HG03457 (cell line): ENCODE measurements around the gene NDEL1.

Experiments used
- ATAC-seq: cut with Tn5 transposase; IDR thresholded peaks from one replicate; pipeline ENCODE4 v1.9.1; 2021; ENCODE audit warnings: moderate number of reproducible peaks; ENCODE audit not compliant: unreplicated experiment

The NDEL1 gene

DNA sequence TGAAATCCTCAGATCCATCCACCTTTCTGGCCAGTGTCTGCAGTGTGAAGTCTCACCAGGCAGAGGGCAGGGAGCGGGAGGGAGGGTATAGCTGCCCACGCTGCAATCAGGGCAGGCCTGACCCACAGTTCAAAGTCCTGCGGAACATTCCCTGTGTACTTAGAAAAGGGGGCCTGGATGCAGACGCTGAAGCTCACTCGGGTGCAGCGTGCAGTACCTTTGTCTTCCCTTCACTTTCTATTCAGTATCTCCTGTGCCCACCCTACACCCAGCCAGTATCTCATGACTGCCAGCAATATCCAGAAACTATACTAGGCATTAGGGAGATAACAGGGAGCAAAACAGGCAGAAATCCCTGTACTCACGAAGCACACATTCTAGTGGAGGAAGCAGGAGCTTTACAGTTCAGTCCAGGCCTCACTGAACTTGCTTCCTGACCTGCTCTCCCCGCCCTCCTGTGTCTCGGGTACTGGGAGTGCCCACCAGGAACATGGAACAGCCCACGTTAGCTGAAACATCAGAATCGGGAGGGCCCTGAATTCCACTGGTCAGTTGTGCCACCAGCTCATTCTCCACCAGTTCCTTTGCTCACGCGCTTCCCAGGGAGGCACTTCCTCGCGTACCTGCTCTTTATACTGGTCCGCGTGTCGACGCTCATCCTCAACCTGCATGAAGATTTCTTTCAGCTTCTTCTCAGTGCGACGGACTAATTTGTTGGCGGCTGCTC, 42.2 kb downstream of the NDEL1 start:
- no peak for ATAC-seq

DNA sequence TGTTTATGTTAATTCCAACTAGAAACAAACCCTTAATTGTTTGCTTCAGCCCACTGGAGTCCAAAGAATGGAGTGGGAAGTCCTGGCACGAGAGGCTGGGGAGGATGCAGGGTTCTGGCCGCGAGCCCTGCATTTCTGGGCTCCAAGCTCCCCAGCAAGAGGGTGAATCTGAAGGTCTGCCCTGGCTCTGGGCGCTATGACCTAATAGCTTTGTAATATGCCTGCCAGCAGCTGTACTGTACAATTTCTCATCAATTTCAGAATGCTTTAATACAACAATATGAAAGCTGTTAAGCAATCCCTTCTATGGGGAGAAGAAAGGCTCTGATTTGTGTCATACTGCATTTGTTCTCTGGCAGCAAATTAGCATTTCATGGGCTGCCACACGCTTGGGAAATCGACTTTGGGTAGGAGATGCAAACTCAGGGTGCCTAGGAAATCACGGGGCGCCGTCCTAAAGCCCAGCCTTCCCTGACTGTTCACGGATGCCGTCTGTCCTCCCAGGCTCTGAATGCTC, 43.8 kb downstream of the NDEL1 start:
- ATAC-seq: no peak

DNA sequence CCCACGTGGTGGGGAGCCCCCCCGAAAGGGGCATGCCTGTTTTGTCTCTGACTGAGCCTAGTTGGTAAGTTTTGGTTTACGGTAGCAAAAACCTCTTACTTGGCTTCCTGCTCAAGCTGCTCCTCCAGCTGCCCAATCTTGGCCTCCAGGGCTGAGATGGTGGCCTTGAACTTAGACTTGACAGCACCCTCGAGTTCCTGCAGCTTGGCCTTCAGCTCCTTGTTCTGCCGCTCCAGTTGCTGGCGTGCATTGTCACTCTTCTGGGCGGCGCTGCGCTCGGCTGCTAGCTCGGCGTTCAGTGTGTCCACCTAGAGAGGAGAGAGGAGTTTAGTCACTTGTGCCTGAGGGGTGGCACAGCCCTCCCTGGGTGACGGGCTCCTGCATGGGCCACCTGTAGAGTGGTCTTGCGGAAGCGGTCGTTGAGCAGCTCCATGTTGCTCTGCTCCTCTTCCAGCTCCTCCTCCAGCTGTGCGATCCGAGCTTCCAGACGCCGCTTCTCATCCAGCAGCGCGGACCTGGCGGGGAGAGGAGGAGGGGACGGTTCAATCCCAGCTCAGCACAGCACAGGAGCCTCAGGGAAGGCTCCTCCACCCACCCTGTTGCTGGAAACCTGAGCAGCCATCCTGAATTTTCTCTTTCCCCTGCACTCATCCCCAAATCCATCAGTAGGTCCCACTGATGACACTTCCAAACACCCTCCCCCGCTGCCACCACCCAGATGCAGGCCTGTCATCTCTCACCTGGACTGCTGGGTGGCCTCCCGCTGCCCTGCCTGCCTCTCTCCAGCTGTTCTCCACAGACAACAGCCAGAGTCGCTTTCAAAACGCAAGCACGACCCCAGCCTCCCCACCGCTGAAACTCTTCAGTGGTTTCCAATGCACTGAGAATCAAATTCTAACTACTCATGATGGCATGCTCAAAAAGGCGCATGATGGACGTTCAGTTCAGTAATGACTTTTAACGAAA, 44.6 kb downstream of the NDEL1 start:
- no peak for ATAC-seq

DNA sequence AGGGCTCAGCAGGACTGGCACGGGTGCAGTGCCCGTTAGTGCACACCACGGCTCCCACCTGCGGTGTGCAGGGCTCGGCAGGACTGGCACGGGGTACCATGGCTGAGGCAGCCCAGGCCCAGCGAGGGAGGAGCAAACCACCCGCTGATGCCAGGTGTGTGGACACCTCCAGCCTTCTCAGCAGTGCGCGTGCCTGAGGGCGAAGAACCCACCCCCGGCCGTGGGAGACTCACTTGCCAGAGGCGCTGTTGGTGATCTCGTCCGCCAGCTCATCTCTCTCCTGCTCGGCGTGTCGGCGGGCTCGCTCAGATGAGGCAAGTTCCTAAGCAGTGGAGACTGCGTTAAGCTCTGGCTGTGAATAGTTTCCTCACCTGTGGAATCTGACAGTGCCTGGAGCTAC, 45.4 kb downstream of the NDEL1 start:
- no peak for ATAC-seq

DNA sequence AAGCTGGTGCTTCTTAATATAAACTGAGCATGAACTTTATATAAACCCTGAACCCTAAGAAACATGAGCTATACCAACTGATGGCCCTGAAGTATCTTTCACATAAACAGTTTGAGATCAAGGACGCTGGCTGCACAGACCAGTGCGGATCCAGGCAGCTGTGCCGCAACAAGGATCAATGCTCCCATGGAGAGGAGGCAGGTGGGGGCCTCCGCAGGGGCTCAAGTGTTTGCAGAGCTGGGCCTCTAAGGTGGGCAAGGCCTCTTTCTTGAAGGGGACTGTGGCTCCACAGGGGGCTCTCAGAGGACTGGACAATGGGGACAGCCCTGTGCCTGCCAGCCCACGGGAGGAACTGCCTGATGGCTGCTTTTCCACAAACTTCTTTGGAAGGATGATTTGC, 46.0 kb downstream of the NDEL1 start:
- ATAC-seq: no peak

DNA sequence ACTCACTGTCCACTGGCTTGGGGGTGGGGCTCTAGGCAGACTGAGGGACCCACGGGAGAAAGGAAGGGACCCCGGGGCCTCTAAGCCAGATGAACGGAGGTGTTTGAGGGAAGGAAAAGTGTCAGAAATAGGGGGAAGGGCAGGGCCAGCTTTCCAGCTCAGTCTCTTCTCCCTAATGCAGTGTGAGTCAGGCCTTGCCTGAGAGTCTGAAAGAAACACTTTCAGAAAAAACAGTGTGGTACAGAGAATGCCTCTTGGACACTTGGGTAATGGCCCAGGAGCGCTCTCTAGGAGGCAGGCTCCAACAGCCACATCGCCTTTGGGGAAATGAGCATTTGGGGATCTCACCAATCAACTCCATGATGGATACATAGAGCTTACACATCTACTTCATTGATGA, 46.9 kb downstream of the NDEL1 start:
- ATAC-seq: no peak

DNA sequence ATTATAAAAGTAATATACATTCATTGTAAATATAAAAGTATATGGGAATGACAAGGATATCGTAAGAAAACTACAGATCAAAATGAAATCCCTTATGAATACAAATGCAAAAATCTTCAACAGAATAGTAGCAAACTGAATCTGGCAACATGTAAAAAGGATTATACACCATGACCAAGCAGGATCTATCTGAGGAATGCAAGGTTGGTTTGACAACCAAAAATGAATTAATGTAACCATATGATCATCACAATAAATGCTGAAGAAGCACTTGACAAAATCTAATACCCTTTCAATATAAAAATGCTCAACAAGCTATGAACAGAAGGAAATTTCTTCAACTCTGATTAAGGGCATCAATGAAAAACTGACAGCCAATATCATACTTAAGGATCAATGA, 48.8 kb downstream of the NDEL1 start:
- ATAC-seq: no peak

DNA sequence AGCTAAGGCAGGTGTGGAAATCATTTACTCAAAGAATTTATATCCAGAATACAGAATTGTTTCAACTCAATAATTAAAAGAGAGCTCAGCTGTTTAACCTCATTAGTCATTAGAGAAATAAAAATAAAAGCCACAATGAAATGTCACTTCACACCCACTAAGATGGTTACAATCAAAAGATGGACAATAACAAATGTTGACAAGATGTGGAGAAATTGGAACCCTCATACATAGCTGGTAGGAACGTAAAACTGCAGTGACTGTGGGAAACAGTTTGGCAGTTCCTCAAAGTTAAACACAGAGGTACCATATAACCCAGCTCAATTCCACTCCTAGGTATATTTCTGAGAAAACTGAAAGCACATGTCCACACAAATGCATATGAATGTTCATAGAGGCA, 49.8 kb downstream of the NDEL1 start:
- ATAC-seq: no peak

DNA sequence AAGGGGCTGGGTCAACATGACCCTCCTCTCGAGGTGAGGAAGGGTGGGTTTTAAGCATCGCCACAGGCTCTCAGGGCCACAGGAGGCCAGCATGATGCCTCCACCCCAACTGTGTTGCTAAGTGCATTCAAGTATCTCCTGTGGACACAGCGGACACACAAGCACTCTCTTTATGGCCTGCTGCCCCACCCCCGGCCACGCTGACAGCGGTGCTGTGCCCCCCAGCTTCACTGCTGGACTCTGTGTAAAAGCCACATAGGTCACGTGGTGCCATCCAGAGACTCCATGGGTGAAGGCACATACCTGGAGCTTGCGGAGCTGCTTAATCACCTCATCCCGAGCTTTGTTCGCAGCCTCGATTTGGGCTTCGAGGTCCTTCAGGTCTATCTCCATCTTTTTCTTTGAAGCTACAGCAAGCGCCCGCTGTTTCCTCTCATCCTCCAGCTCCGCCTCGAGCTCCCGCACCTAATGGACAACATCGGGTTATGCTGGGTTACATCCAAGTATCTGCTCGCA, 51.5 kb downstream of the NDEL1 start:
- ATAC-seq: no peak

DNA sequence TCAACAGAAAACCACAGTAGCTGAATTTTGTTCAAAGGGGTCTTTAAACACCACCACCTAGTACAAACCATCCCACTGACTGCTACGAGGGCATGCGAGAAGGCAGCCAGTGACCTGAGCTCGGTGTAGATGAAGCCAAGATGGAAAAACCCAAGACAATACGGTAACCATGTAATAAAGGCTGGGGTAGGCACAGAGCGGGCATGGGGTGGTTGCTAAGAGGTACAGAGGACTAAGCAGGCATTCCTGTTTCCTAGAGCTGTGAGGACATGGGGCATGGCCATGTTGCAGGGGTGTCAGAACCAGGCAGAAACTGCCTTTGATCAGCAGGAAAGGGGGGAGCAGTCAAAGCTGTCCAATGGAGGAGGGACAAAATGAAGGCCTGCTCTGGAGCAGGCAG, 52.1 kb downstream of the NDEL1 start:
- no peak for ATAC-seq

DNA sequence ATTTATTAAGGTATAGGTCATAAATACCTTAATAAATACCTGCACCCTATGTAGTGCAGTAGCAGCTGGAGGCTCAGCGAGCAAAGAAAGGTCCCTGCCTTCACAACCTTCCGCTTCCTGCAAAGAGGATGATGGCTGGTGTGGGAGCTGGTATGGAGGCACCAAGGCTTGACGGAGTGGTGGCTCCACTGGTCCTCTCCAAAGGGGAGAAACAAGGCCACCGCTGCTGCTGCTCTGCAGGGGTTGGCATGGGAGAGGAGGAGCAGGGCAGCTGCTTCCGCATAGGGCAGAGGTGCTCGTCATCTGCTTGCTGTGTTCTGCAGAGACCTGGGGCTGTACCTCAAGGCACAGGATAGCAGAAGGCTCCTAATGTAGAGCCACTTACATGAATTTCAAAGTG, 52.8 kb downstream of the NDEL1 start:
- no peak for ATAC-seq

DNA sequence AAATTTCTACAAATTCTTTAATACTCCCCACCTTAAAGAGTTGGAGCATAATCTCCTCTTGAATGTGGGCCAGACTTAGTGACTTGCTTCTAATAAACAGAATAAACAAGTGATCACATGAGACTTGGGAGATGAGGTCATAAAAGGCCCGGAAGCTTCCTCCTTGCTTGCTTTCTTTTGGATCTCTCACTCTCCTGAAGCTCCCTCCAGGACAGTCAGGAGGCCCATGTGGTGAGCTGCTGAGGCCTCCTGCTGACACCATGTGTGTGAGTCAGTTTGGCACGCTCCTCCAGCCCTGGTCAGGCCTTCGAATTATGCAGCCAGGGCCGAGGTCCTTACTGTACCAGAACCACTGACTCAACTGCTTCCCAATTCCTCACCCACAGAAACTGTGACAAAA, 53.2 kb downstream of the NDEL1 start:
- ATAC-seq: no peak

DNA sequence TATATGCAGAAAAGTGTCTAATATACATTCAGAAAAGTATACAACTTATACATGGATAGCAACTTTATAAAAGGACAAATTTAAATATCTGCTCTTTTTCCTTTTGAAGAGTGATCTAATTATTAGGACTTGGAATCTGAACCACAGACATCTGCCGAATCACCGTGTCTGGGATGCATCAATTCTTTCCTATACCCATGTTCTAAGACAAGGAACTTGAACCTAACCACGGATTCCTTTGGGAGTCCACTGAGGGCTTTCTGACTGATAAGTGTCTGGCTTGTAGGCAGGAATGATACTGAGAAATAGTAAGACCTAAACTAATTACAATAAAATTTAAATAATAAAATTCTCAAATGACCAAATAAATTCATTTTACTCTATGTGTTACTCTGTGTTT, 54.2 kb downstream of the NDEL1 start:
- no peak for ATAC-seq

DNA sequence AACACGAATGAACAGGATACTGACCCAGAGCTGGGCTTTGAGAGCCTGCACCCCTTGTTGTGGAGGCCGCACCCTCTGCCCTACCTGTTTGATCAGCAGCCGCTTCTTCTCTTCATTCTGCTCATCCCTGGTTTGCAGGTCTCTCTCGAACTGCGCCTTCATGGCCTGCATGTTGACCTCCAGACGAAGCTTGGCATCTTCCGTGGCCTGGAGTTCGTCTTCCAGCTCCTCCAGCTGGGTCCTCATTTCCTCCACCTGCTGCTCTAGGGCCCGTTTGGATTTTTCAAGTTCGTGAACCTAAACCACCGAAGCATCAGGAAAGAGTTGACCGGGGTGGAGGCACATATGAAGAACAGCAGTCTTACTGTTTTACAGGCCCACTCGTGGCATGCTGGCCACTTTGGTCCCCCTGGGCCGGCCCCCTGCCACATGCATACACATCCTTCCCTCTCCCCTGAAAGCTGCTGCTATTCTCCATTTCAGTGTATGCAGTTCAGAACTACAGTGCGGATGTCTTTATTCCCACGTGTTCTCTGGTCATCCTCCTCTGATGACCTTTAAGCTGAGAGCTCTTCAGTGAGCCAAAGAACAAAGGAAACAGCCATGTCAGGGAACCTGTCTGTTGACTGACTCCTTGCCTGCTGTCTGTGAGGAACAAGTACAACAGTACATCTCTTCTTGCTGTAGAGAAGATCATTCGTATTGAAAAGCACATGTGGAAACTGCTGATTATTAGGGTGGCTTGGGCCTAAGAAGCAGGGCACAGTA, 54.8 kb downstream of the NDEL1 start:
- no peak for ATAC-seq

DNA sequence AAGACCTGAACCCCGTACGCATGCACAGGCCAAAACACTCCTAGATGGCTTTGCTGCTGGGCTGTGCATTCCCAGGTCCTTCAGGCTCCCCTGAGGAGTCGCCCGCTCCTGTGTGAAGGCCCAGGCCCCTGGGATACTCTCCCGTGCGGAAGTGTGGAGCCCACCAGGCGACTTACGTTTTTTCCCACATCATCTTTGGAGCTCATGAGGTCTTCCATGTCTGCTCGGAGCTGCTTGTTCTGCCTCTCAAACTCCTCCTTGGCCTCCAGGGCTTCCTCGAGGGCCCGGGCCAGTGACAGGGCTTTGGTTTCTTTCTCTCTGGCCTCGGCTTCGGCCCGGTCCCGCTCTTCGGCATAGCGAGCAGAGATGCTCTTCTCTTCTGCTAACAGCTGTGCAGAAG, 56.4 kb downstream of the NDEL1 start:
- ATAC-seq: no peak

DNA sequence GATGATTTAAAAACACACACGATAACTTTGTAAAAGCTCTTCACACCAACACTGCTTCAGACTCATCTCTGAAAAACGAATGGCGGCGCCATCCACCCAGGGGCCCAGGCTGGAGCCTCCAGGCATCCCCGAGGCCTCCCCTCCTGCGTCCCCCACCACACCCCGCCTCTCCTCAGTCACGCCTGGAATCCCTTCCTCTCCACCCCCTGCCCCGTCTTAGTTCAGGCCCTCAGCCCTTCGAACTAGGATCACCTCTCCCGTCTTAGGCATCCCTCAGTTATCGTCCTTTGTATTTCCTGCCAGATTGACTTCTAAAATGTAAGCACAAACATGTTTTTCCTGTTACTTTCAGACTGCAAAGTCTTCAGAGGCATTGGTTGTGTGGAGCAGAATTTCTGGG, 58.3 kb downstream of the NDEL1 start:
- ATAC-seq: no peak

DNA sequence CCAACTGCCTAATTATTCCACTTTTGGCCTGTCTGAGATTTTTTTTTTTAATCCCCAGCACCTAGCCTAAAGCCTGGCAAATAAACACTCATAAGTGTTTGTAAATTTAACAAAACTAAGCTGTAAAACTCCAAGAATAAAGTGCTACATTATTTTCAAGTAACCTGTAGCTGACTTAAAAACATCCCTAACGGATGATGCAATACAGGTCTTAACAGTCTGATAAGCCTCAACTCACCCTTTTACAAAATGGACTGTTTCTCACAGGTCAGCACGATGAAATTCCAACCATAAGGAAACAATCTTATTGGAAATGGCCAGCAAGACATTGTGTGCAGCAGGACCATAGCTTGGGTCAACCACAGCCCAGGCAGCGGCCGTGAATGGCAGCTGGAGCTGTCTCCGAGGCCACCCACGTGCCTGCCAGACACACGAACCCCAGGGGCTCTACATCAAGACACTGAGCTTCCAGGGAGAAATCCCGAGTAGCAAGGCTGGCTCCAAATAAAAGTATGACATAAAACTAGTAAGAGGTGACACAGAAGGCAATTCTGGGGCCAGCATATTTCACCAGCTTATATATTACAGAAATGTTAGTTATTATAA, 58.9 kb downstream of the NDEL1 start:
- ATAC-seq: no peak

DNA sequence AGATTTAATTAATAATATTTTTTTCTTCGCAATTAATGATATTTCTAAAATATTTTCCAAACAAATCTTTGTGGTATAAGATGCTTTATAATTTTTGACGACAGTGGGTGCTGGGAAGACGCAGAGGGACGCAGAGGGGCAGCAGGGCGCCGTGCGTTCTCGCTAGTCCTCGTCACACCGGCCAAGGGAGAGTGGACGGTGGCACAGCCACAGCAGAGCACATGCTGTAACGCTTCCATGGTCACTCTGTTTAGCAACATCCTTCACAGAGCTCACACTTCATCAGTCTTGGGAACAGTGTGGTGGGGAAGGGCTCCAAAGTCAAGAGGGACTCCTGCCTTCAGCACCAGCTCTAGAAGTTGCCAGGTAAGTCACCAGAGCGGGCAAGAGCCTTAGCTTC, 60.4 kb downstream of the NDEL1 start:
- ATAC-seq: no peak

DNA sequence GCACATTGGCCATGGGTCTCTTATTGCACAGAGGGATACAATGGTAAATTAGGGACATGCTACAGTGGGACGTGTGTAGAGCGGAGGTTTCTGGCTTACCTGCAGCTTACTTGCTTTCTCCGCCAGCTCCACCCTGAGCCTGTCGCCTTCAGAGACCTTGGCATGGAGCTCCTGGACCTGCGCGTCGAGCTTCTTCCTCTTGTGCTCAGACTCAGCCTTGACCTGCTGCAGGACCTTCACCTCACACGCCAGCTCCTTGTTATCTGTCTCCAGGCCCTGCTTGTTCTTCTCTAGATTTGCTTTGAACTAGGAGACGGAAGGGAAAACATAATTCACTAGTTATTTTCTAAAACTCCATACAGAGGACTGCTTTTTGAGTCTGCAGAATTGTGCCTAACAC, 63.5 kb downstream of the NDEL1 start:
- no peak for ATAC-seq

DNA sequence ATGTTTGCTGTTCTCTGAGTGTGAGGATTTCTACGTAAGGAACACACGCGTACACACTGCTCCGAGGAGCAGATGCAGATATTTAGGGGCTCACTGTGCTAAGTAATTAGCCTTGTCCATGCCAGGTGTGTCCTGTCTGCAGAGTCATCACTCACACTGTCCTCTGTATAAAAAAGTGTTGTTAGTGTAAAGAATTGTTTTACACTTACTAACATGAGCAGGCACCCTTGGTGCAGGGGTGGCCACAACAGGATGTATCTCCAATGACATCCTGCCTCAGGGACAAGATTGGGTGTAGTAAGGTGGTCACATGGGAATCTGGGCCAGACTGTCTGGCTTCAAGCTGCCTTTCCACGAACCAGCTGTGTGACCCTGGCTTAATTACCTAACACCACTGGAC, 63.9 kb downstream of the NDEL1 start:
- no peak for ATAC-seq

DNA sequence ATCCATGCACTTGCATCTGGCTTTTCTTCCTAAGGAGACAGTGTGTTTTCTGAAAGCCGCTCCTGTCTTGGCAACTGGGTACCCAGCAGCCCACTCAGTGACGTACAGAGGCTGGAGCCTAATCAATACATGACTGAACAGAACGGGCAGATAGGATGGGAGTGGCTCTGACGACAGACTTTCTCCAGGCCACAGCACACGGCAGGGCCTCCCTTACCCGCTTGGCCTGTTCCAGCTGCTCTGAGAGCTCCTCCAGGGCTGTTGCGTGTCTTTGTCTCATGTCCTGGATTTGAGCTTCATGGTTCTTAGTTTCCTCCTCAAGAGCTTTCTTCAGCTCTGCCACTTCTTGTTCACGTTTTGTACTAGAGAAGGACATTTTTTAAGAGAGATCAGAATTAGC, 64.9 kb downstream of the NDEL1 start:
- ATAC-seq: no peak
